ENCODE data around the gene COPS6. TPM values are rescaled to one million over a fixed set of nuclear protein-coding genes. Genes with fewer than 3 reads are reported as not detected.

The COPS6 gene
- total and polyA plus RNA-seq, 2 donors (not counting 1 experiment from before 2014, with no cell fraction given) = 76.5 to 79.6 TPM

DNA sequence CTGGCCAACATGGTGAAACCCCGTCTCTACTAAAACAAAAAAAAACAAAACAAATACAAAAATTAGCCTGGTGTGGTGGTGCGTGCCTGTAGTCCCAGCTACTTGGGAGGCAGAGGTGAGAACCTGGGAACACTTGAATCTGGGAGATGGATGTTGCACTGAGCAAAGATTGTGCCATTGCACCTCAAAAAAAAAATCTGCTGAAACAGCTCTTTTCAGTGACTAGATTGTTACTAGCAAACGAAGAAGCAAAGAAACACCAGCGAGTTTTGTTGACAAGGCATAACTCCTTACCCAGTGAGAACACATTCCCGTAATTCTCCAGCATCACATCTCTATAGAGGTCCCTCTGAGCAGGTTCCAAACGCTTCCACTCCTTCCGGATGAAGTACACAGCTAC is 13.9 kb upstream of the COPS6 start:
- H3K27me3 Mint-ChIP-seq = no peaks in the 10 kb centered on the region
- no peak for ATAC-seq (ENCODE audit: low read depth)

DNA sequence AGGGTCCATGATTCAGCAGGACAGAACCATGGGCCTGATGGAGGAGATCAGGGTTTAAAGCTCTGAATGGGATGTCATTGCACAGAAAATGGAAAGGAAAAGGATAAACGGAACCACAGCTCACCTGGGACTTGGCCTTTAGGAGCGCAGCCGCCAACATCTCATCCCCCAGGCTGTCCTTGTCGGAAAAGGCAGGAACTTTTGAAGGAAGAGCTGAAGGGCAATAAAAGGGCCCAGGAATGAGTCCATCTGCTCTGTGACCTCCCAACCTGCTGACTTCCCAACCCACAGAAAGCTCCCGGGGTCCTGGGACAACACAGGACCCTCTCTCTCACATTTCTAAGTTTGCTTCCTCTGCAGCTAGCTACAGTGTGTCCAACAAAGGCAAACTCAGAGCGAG is 13.4 kb upstream of the COPS6 start:
- H3K9ac ChIP-seq (ENCODE audit: low read length) = no peak overlapping the region
- no peak overlapping the region for H3K27ac Mint-ChIP-seq
- H3K27ac ChIP-seq (ENCODE audit: low read length in 2 of 2) = no peak overlapping the region
- ChIA-PET CTCF (interaction anchor here (0.7 kb wide), 1 partner anchor 59 kb away, joined by 5 read pairs; no protein-coding TSS in a partner anchor), POLR2A (no interaction called here)
- TF ChIP-seq EZH2 (IDR thresholded peaks at IDR 0.05; ENCODE audit: borderline replicate concordance, insufficient read depth, low read depth, low read length, poor library complexity, severe bottlenecking) = no peak
- TF ChIP-seq, protein P1, sequence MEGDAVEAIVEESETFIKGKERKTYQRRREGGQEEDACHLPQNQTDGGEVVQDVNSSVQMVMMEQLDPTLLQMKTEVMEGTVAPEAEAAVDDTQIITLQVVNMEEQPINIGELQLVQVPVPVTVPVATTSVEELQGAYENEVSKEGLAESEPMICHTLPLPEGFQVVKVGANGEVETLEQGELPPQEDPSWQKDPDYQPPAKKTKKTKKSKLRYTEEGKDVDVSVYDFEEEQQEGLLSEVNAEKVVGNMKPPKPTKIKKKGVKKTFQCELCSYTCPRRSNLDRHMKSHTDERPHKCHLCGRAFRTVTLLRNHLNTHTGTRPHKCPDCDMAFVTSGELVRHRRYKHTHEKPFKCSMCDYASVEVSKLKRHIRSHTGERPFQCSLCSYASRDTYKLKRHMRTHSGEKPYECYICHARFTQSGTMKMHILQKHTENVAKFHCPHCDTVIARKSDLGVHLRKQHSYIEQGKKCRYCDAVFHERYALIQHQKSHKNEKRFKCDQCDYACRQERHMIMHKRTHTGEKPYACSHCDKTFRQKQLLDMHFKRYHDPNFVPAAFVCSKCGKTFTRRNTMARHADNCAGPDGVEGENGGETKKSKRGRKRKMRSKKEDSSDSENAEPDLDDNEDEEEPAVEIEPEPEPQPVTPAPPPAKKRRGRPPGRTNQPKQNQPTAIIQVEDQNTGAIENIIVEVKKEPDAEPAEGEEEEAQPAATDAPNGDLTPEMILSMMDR (IDR thresholded peaks at IDR 0.05) = no peak
- H3K79me2 ChIP-seq (ENCODE audit: control insufficient read depth, insufficient read depth, low read length) = peaks cover 19% of the 10 kb centered on the region
- H3K4me3 Mint-ChIP-seq = no peak overlapping the region
- H3K27me3 ChIP-seq (replicated peaks in 1 of 4; ENCODE audit: control extremely low read depth in 1 of 4, control insufficient read depth in 3 of 4, insufficient read depth in 4 of 4, low read length in 3 of 4) = no peaks in the 10 kb centered on the region
- 93% methylated on average over 6 of the region's 6 CpGs for WGBS (ENCODE audit: insufficient coverage)
- no peaks in the 10 kb centered on the region for H3K27me3 Mint-ChIP-seq
- H2AFZ ChIP-seq (ENCODE audit: insufficient read depth, low read depth, low read length, poor library complexity, severe bottlenecking) = no peak overlapping the region
- H3K36me3 ChIP-seq (replicated peaks in 1 of 2; ENCODE audit: control extremely low read depth in 1 of 2, control insufficient read depth in 1 of 2, extremely low read depth in 1 of 2, insufficient read depth in 2 of 2, low read length in 1 of 2) = peaks cover 28 to 75% of the 10 kb centered on the region in 2 experiments
- no peak overlapping the region for H3K4me2 ChIP-seq (replicated peaks; ENCODE audit: low read depth, low read length, poor library complexity, severe bottlenecking)
- ATAC-seq (ENCODE audit: low read depth) = no peak
- H3K9me3 Mint-ChIP-seq (ENCODE audit: insufficient read depth) = peaks cover 14% of the 10 kb centered on the region
- H3K4me1 ChIP-seq (ENCODE audit: control insufficient read depth in 2 of 2, insufficient read depth in 2 of 2, low read length in 2 of 2) = peaks cover 0 to 2% of the 10 kb centered on the region in 2 donors
- H3K9me3 ChIP-seq (ENCODE audit: control extremely low read depth in 1 of 3, control insufficient read depth in 2 of 3, insufficient read depth in 1 of 3, low read length in 2 of 3) = peaks cover 1 to 32% (median 21%) of the 10 kb centered on the region in 3 donors
- no peak overlapping the region for H3K4me3 ChIP-seq (ENCODE audit: control extremely low read depth in 1 of 5, extremely low read depth in 1 of 5, insufficient read depth in 1 of 5, low read depth in 2 of 5, low read length in 4 of 5)
- H4K20me1 ChIP-seq (ENCODE audit: control insufficient read depth, insufficient read depth, low read length, poor library complexity, severe bottlenecking) = peaks cover 24% of the 10 kb centered on the region
- no peak for DNase-seq
- peaks cover 14% of the 10 kb centered on the region for H3K4me1 Mint-ChIP-seq
- intact Hi-C loops (cut with micrococcal nuclease) = no loop called here

More for the DNA sequence above, 13.9 kb upstream of the COPS6 start:
- Histone ChIP-seq H3K36me3 (replicated peaks in 1 of 2; ENCODE audit: control extremely low read depth in 1 of 2, control insufficient read depth in 1 of 2, extremely low read depth in 1 of 2, insufficient read depth in 2 of 2, low read length in 1 of 2) (peaks cover 28 to 81% of the 10 kb centered on the region in 2 experiments), H3K9ac (ENCODE audit: low read length) (no peak overlapping the region), H3K79me2 (ENCODE audit: control insufficient read depth, insufficient read depth, low read length) (peaks cover 14% of the 10 kb centered on the region), H3K4me1 (ENCODE audit: control insufficient read depth in 2 of 2, insufficient read depth in 2 of 2, low read length in 2 of 2) (no peaks in the 10 kb centered on the region), H3K4me3 (ENCODE audit: control extremely low read depth in 1 of 5, extremely low read depth in 1 of 5, insufficient read depth in 1 of 5, low read depth in 2 of 5, low read length in 4 of 5) (no peak overlapping the region), H3K9me3 (ENCODE audit: control extremely low read depth in 1 of 3, control insufficient read depth in 2 of 3, insufficient read depth in 1 of 3, low read length in 2 of 3) (peaks cover 1 to 38% (median 26%) of the 10 kb centered on the region in 3 donors), H3K4me2 (replicated peaks; ENCODE audit: low read depth, low read length, poor library complexity, severe bottlenecking) (no peak overlapping the region), H4K20me1 (ENCODE audit: control insufficient read depth, insufficient read depth, low read length, poor library complexity, severe bottlenecking) (peaks cover 18% of the 10 kb centered on the region), H3K27ac (ENCODE audit: low read length in 2 of 2) (no peak overlapping the region), H2AFZ (ENCODE audit: insufficient read depth, low read depth, low read length, poor library complexity, severe bottlenecking) (no peak overlapping the region), H3K27me3 (replicated peaks in 1 of 4; ENCODE audit: control extremely low read depth in 1 of 4, control insufficient read depth in 3 of 4, insufficient read depth in 4 of 4, low read length in 3 of 4) (no peaks in the 10 kb centered on the region)
- no peak for DNase-seq
- Mint-ChIP-seq H3K9me3 (ENCODE audit: insufficient read depth) (peaks cover 14% of the 10 kb centered on the region), H3K27ac (no peak overlapping the region), H3K4me3 (no peak overlapping the region), H3K4me1 (peaks cover 9% of the 10 kb centered on the region)
- 98% methylated on average over 5 of the region's 7 CpGs for WGBS (ENCODE audit: insufficient coverage)
- intact Hi-C loops (cut with micrococcal nuclease) = no loop called here
- TF ChIP-seq, protein P1 (IDR thresholded peaks at IDR 0.05) = no peak
- TF ChIP-seq EZH2 (IDR thresholded peaks at IDR 0.05; ENCODE audit: borderline replicate concordance, insufficient read depth, low read depth, low read length, poor library complexity, severe bottlenecking) = no peak
- CTCF ChIA-PET = no interaction called here
- POLR2A ChIA-PET = no interaction called here
